Activated T-helper 1 cell treated with anti-CD3 and anti-CD28 coated beads, Interleukin-12 subunit alpha, Interleukin-12 subunit beta, Interleukin-2, Interleukin-4 antibody, amounts not matched to agents 30 ng/mL and 10 ng/mL and 1 ng/mL, durations not matched to agents 14 hours and 24 hours and 36 hours (primary cell): ENCODE data around the gene EPB41L1. TPM values are rescaled to one million over a fixed set of nuclear protein-coding genes. Genes with fewer than 3 reads are reported as not detected.
A peak's percentile ranks its signal among the peaks of the same experiment; 100 is the strongest.

ENCODE experiments used
- DNase-seq: peaks from one replicate; pipeline ENCODE4 v3.0.0; 2021; ENCODE audit warnings: low spot score
- H3K27ac Mint-ChIP-seq: one replicate; pipeline ENCODE4 v1.8.0; 2021; ENCODE audit warnings: mild to moderate bottlenecking, mixed read lengths
- H3K27me3 Mint-ChIP-seq: one replicate; pipeline ENCODE4 v1.8.0; 2022; ENCODE audit warnings: mild to moderate bottlenecking, moderate library complexity, mixed read lengths; ENCODE audit not compliant: insufficient read depth
- H3K36me3 Mint-ChIP-seq: one replicate; pipeline ENCODE4 v1.8.0; 2021; ENCODE audit warnings: low read depth, mixed read lengths
- H3K4me1 Mint-ChIP-seq: one replicate; pipeline ENCODE4 v1.8.0; 2021; ENCODE audit warnings: low read depth, mixed read lengths
- H3K4me3 Mint-ChIP-seq: one replicate; pipeline ENCODE4 v1.8.0; 2021; ENCODE audit warnings: mild to moderate bottlenecking, moderate library complexity, mixed read lengths
- H3K9me3 Mint-ChIP-seq: one replicate; pipeline ENCODE4 v1.8.0; 2021; ENCODE audit warnings: mixed read lengths
- intact Hi-C: fragments of 100-400 bp; cut with micrococcal nuclease; formaldehyde crosslinking; loops from one replicate; pipeline ENCODE4 v1.15.1; 2024
- total RNA-seq: library from RNA; stranded (reverse); gene quantifications from 2 replicates; pipeline ENCODE4 v1.2.3, GENCODE V29; 2022

EPB41L1 gene
- total RNA-seq, 1 donor from 2014 or later = 0.23 TPM

- intact Hi-C loops = no loop called here
- H3K4me1 Mint-ChIP-seq = no peaks in the 10 kb centered on the region
- H3K9me3 Mint-ChIP-seq = no peaks in the 10 kb centered on the region
- no peak overlapping the region for H3K27ac Mint-ChIP-seq
- no peaks in the 10 kb centered on the region for H3K36me3 Mint-ChIP-seq
- no peak overlapping the region for H3K4me3 Mint-ChIP-seq
- H3K27me3 Mint-ChIP-seq = peaks cover 34% of the 10 kb centered on the region
- DNase-seq = no peak
These were observed 3.5 kb upstream of the EPB41L1 start for GRCh38 chr20:36150847-36151539.

- Mint-ChIP-seq H3K4me1 (no peaks in the 10 kb centered on the region), H3K36me3 (no peaks in the 10 kb centered on the region), H3K27me3 (peaks cover 34% of the 10 kb centered on the region)
These were observed 2.3 kb upstream of the EPB41L1 start for GRCh38 chr20:36152261-36152660.

GRCh38 chr20:36153204-36153603, 1.3 kb upstream of the EPB41L1 start:
- H3K27ac Mint-ChIP-seq = no peak overlapping the region
- intact Hi-C loops = no loop called here
- H3K27me3 Mint-ChIP-seq = peaks cover 31% of the 10 kb centered on the region
- H3K4me3 Mint-ChIP-seq = peak overlapping the region; percentile 6
- H3K36me3 Mint-ChIP-seq = no peaks in the 10 kb centered on the region
- no peaks in the 10 kb centered on the region for H3K9me3 Mint-ChIP-seq
- no peaks in the 10 kb centered on the region for H3K4me1 Mint-ChIP-seq
- no peak for DNase-seq

More at GRCh38 chr20:36152261-36152660, 2.3 kb upstream of the EPB41L1 start:
- DNase-seq = no peak
- Mint-ChIP-seq H3K4me3 (no peak overlapping the region), H3K9me3 (no peaks in the 10 kb centered on the region), H3K27ac (no peak overlapping the region)
- intact Hi-C loops = no loop called here

- no peak for DNase-seq
- no peak overlapping the region for H3K27ac Mint-ChIP-seq
- H3K4me3 Mint-ChIP-seq = no peak overlapping the region
- H3K36me3 Mint-ChIP-seq = no peaks in the 10 kb centered on the region
- H3K9me3 Mint-ChIP-seq = no peaks in the 10 kb centered on the region
- intact Hi-C loops = no loop called here
- H3K4me1 Mint-ChIP-seq = no peaks in the 10 kb centered on the region
- peaks cover 29% of the 10 kb centered on the region for H3K27me3 Mint-ChIP-seq
These were observed 522 bp upstream of the EPB41L1 start for GRCh38 chr20:36153736-36154699.

- Mint-ChIP-seq H3K9me3 (no peaks in the 10 kb centered on the region), H3K27ac (no peak overlapping the region), H3K27me3 (peaks cover 29% of the 10 kb centered on the region), H3K4me1 (no peaks in the 10 kb centered on the region), H3K4me3 (peak overlapping the region; percentile 63), H3K36me3 (no peaks in the 10 kb centered on the region)
- intact Hi-C loops = no loop called here
- DNase-seq = no peak
These were observed 1.1 kb downstream of the EPB41L1 start for GRCh38 chr20:36155629-36155971.

- intact Hi-C loops = loop anchor here (1.0 kb wide), 2 partner anchors 43 to 283 kb away; no protein-coding TSS in a partner anchor
- no peaks in the 10 kb centered on the region for H3K4me1 Mint-ChIP-seq
These were observed 1.5 kb downstream of the EPB41L1 start for GRCh38 chr20:36155991-36156390.

GRCh38 chr20:36157610-36158009, 3.1 kb downstream of the EPB41L1 start:
- DNase-seq = no peak
- no peak overlapping the region for H3K4me3 Mint-ChIP-seq
- H3K27me3 Mint-ChIP-seq = peaks cover 24% of the 10 kb centered on the region
- H3K9me3 Mint-ChIP-seq = no peaks in the 10 kb centered on the region
- H3K27ac Mint-ChIP-seq = no peak overlapping the region
- H3K36me3 Mint-ChIP-seq = no peaks in the 10 kb centered on the region
- intact Hi-C loops = no loop called here
- H3K4me1 Mint-ChIP-seq = no peaks in the 10 kb centered on the region

More at GRCh38 chr20:36155991-36156390, 1.5 kb downstream of the EPB41L1 start:
- H3K9me3 Mint-ChIP-seq = no peaks in the 10 kb centered on the region
- no peak for DNase-seq
- H3K27ac Mint-ChIP-seq = no peak overlapping the region
- no peaks in the 10 kb centered on the region for H3K36me3 Mint-ChIP-seq
- peaks cover 29% of the 10 kb centered on the region for H3K27me3 Mint-ChIP-seq
- H3K4me3 Mint-ChIP-seq = no peak overlapping the region

- Mint-ChIP-seq H3K36me3 (no peaks in the 10 kb centered on the region), H3K27ac (no peak overlapping the region), H3K9me3 (no peaks in the 10 kb centered on the region), H3K4me3 (no peak overlapping the region), H3K27me3 (peaks cover 18% of the 10 kb centered on the region), H3K4me1 (no peaks in the 10 kb centered on the region)
- intact Hi-C loops = no loop called here
- DNase-seq = no peak
These were observed 3.7 kb downstream of the EPB41L1 start for GRCh38 chr20:36158160-36158741.

GRCh38 chr20:36159833-36160232, 5.3 kb downstream of the EPB41L1 start:
- Mint-ChIP-seq H3K4me3 (no peak overlapping the region), H3K4me1 (no peaks in the 10 kb centered on the region), H3K27ac (no peak overlapping the region), H3K27me3 (peaks cover 9% of the 10 kb centered on the region), H3K9me3 (no peaks in the 10 kb centered on the region), H3K36me3 (no peaks in the 10 kb centered on the region)
- DNase-seq = no peak
- intact Hi-C loops = no loop called here

- Mint-ChIP-seq H3K4me3 (no peak overlapping the region), H3K9me3 (no peaks in the 10 kb centered on the region), H3K36me3 (no peaks in the 10 kb centered on the region), H3K27me3 (peaks cover under 1% of the 10 kb centered on the region), H3K27ac (no peak overlapping the region), H3K4me1 (no peaks in the 10 kb centered on the region)
- DNase-seq = no peak
- intact Hi-C loops = no loop called here
These were observed 7.9 kb downstream of the EPB41L1 start for GRCh38 chr20:36162272-36162966.

GRCh38 chr20:36167902-36168503, 13.5 kb downstream of the EPB41L1 start:
- DNase-seq = no peak
- Mint-ChIP-seq H3K36me3 (no peaks in the 10 kb centered on the region), H3K27ac (no peak overlapping the region), H3K9me3 (no peaks in the 10 kb centered on the region), H3K4me1 (no peaks in the 10 kb centered on the region), H3K27me3 (peaks cover 2% of the 10 kb centered on the region), H3K4me3 (no peak overlapping the region)
- intact Hi-C loops = no loop called here

GRCh38 chr20:36170542-36171215, 16.1 kb downstream of the EPB41L1 start:
- DNase-seq = no peak
- Mint-ChIP-seq H3K27ac (no peak overlapping the region), H3K27me3 (peaks cover 4% of the 10 kb centered on the region), H3K36me3 (no peaks in the 10 kb centered on the region), H3K4me3 (no peak overlapping the region), H3K9me3 (no peaks in the 10 kb centered on the region), H3K4me1 (no peaks in the 10 kb centered on the region)
- intact Hi-C loops = no loop called here
